Measurements from ENCODE around the gene ABLIM2.

The ABLIM2 gene

DNA sequence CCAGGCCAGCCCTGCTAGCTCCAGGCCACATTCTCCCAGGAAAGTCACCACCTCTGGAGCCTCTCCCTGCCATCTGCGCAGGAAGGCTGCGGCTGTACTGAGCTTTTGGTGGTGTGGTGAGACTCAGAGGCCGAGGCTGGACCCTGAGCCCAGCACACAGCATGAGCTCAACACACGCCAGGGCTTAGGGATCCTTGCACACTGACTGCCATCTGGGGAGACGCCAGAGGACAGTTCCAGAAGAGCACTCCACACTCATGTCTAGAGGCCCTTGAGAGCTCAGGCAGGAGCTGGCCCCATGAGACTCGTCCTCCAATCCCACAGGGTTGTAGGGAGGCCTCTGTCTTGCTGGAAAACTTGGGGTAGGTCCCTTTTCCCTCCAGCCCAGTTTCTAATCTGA is 40.6 kb downstream of the ABLIM2 start:
- no peak for DNase-seq

DNA sequence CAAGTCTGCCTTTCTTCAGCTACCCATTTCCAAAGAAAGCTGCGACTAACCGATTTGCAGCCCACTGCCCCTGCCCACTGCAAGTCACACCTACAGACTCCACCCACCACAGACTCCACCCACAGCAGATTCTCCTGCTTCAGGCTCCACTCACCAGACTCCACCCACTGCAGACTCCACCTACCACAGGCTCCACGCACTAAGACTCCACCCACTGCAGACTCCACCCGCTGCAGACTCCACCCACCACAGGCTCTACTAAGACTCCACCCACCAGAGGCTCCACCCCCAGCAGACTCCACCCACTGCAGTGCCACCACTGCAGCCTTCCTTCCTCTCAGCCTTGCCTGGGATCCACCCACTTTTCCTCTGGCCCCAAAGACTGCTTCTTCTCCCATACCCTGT is 41.3 kb downstream of the ABLIM2 start:
- DNase-seq: no peak

DNA sequence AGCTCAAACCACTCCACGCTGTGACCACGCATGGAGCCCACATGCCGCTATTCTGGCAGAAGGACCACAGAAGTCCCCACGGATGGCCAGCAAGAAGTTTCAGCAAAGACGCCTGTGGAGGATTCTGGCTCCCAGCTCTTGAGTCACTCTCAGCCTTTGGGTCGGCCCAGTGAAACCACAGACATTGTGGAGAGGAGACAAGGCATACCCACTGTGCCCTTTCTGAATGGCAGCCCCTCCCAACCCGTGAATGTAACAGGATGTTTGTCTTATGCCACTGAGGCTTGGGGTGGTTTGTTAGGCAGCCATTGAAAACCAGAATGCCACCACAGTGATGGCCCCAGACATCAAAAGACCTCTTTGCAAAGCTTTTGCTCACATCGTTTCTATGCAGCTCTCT is 42.7 kb downstream of the ABLIM2 start:
- no peak for DNase-seq

DNA sequence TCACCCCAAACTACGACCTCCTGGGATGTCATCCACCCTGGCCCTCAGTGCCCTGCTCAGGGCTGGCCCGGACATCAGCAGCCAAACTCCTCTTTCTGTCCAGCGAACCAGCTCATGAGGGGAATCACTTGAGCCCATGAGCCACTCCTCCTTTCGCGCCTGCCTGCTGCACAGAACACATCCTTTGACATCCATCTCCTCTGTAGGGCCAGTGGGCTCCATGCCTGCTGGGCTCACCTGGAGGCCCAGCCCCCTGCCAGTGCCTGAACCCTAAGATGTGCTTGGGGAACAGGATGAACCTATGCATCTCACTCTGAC is 43.5 kb downstream of the ABLIM2 start:
- DNase-seq: no peak

DNA sequence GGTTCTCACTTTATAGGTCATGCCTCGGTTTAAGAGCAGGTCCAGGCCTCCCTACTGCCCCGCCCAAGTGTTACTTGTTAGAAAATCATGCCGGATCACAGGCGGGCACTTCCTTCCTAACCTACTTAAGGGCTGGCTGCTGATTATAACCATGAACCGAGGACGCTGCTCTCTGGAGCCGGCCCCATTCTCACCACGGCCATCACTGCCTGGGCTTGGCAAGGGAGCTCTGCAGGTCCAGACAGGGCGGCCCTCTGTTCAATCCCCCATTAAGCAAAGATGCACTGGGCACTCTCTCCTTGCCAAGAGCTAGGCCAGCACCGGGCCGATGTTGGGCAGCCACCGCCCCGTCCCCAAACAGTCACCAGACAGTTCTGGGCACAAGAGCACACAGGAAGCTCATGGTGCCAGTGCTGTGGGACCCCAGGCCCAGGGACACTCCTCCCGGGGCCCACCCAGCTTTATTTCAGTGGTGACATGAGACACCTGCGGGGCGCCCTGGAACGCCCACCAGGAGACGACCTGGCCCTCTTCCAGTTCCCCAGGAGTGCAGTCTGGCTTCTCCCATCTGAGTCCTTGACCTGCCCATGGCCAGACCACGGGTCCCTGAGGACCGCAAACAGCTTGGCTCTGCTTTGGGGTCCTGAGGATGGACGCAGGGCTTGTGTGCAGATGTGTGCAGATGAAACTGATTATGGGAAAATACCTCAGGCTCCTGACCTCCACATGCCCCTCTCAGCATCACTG is 44.0 kb downstream of the ABLIM2 start:
- DNase-seq: no peak

DNA sequence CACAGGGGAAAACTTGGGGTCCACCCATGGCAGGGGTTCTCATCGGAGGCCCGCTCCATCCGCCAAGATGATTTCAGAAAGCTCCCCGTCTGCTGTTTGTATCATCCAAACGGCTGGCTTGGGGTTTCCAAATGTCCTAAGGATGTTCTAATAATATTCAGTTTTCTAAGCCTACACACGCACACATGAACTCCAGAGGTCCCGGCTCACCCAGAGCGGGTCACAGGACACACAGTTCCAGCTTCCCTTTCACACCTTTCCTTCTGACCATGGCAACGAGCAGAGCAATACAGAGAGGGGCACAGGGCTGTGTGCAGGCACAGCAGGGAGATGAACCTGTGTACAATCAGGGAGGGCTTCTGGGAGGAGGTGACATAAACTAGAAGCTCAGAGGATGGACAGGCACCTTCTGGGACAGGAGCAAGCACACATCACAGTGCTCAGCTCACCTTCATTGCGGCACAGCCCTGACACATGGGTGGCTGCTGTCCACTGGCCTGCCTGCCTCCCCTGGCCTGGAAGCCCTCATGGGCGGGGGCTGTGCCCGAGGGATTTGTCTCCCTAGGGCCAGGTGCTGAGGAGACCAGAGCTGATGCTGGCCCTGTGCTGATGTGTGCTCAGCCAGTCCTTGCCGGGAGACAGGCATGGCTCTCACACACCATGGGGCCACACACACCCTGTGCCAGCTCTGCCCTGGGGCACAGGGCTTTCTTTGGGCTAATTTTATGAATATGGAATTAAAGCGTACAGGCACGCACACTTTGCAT is 44.8 kb downstream of the ABLIM2 start:
- DNase-seq: no peak

DNA sequence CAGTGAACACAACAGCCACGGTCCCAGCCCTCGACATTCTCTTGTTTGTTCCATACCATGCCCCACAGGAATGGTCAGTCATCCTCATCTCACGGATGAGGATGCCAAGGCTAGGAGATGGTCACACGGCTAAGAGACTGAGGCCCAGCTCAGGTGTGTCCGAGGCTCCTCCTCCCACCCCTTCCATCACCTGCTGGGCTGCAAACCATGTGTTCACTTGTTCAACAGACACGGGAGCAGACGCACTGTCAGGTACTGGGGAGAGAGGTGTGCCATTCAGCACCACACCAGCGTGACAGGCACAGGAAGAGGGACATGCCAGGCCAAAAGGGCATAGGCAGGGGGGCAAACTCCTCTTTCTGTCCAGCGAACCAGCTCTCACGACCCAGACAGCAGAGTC is 45.9 kb downstream of the ABLIM2 start:
- no peak for DNase-seq

DNA sequence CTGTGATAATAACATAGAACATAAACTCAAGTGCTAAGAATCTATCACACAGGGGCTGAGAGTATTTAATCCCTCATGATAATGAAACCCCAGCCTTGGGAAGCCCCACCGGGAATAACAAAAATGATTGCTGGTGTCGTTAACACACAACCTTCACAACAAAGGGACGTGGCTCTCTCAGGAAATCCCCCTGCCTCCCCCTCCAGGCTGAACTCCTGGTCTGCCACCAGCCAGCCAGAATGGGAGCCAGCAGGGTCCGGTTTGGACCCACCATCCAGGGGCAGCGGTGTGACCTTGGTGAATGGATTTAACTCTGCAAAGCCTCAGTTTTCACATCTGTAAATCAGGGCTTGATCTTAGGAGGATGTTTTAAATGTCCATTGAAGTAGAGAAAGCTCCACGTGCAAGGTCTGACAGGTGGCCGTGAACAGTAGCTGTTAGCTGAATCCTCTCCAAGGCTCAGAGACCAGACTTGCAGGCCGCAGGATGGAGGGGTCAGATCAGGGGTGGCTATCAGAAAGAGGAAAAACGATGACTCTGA is 46.5 kb downstream of the ABLIM2 start:
- DNase-seq: no peak

DNA sequence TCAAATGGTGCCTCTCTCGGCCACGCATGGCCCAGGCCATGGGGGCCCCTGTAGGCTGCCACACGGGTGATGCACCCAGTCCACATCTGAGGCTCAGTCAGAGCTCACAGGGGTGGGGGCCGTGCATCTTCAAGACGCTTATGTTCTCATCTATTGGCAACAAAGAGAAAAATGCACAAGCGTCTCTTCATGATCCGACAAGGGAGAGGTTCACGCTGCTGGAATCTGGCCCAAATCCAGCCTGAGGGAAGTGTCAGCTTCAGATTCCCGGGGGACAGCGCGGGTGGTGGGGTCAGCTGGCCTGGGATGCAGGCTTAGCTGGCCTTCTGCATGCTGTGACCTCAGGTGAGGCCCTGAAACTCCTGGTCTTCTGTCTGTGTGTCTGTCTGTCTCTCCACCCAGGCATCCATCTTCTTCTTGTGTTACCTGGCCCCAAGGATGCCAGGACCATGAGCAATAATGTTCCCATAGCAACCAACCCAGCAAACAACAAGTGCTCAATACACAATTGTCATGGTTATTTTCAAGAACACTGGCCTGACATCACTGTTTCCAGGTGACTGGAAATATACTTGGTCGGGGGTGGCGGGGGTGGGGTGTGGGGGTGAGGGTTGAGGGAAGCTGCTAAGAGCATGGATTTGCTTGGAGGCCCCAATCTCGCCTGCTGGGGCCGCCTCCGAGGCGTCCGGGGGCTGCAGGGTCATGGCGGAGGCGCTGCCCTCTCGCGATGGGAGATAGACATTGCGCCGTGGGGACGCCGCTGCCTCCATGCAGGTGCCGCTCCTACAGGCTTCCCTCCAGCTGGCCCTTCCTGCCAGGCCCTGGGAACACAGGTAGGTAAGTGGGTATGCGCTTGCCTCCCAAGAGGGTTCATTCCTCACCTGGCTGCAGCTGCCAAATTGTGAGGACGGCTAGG is 48.3 kb downstream of the ABLIM2 start:
- DNase-seq: no peak

DNA sequence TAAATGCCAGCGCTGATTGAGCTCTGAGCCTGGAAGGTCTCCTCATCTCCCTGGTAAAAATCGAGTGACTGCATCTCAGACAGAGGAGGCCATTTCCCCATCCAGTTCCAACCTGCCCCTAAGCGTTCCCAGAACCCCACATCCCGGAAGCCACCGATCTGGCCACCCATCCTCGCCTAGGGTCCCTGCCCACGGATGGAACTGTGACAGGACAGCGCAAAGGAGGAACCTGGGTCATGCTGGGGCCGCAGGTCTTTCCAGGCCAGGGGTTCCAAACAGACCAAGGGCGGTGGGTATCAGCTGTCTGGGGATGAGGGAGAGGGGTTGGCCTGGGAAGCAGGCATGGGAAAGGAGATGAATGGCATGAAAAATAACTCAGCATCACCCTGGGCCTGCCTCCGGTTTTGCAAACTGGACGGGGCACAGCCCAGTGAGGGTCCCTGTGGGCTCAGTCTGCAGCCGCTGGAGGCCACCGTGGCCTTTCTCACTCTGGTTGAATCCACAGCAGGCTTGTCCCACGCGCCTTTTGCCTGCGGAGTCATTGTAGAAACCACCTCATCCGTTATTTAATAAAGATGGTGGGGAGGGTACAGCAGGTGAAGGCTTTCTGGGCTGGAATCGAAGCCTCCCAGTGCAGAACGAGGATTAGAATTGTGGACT is 49.1 kb downstream of the ABLIM2 start:
- DNase-seq: no peak

DNA sequence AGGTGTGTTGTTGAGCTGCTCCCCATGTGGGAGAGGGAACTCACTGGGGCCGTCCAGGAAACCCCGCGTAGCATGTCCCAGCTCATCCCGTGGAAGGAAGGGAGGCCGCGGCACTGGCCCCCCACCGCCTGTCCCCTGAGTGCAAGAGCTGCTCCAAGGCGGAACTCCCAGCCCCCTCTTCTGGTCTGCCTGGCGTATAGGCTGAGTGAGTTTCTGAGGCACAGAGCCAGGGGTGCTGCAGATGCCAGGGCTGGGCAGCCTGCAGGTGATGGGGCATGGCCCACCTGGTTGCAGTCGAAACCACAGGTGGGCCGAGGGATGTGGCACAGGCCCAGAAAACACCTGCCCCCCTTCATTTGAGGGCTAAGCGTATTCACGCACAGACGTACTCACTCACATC is 49.6 kb downstream of the ABLIM2 start:
- no peak for DNase-seq

DNA sequence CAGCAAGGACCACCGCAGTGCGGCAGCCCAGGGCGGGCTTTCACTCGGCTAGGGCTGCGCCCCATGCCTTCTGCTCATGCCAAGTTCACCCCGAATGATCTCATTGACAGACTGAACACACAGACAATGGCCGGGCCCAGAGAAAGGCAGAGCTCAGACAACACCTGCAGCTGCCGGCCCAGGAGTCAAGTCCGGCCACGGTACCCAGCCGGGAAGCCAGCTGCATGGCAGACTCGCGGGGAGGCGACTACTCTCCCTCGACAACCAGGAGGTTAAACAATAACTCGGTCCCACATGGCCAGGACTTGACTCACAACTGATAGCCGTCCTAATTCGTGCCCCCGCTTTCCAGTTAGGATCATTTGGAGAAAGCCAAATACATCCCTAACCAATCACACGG is 50.4 kb downstream of the ABLIM2 start:
- no peak for DNase-seq

DNA sequence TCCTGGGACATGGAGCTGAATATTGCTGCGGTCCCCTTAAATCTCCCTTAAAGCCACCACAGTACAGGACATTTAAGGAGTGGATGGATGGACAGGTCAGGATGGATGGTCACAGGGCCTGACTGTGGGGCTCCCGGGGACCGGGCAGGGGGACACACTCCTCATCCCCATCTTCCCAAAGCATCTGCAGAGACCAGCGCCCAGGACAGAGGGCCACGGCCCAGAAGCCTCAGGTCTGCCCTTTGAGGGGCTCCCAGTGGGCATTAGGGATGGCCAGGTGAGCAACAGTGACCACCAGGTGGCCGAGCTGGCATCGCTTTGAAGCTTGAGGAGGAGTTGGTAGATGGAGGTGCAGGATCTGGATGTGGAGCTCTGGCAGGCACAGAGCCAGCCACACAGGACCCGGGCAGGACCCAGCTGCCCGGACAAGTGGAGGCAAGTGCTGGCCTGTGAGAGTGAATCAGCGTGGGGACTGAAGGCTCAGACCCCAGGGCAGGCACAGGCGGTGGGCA is 51.4 kb downstream of the ABLIM2 start:
- DNase-seq: no peak

DNA sequence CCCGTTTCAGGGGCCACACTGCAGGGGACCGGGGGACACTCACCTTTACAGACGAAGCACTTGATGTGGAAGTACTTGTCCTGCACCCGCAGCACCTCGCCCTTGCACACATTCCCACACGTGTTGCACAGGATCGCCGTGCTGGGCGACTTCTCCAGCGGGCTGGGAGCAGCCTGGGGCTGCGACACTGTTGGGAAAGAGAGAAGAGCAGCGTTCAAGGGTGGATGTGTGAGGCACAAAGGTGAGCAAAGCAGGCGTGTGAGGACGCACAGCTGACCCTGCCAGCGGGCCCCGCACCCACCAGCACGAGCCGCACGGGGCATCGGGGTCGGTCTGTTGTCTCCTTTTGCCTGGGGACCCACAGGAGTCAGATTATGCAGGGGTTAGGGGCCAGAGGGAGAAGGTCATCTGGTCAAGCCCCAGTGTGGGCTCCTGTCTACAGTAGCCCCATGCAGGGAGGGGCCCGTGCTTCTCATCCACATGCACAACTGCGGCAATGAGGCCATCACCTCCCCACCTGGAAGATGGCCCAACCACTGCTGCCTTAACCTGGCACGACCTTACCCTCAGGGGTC is 52.1 kb downstream of the ABLIM2 start:
- DNase-seq: no peak

DNA sequence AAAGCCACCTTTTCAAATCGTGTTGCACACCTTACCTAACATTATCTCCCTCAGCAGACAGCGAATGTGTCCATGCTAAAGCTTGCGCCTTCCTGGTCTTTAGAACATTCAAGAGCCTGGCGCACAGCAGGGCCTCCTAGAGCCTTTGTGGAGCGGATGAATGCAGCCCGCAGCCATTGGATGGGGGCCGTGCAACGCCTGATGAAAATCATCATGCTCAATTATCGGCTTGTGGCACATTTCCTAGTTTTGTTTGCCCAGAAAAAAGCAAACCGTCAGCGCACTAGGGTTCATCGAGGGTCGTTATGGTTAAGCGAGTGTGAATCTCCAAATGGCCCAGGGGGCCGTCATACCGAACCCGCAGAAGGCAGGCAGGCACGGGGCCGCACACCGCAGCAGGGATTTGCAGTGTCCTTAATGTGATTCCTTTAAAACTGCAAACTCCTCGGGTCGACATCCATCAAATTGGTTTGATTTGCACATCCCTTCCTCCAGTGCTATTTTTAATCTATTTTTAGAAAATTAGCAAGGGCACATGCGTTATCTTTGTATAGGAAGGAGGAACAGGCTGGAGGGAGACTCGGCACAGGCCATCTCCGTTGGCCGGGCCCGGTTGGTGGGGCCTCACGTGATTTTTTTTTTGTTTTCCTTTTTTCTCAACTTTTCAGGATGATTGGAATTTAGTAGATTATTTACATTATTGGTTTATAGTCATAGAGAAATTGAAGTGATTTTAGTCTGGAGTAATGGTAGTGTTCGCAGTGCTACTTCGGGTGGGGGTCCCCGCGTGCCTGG is 53.1 kb downstream of the ABLIM2 start:
- DNase-seq: no peak

DNA sequence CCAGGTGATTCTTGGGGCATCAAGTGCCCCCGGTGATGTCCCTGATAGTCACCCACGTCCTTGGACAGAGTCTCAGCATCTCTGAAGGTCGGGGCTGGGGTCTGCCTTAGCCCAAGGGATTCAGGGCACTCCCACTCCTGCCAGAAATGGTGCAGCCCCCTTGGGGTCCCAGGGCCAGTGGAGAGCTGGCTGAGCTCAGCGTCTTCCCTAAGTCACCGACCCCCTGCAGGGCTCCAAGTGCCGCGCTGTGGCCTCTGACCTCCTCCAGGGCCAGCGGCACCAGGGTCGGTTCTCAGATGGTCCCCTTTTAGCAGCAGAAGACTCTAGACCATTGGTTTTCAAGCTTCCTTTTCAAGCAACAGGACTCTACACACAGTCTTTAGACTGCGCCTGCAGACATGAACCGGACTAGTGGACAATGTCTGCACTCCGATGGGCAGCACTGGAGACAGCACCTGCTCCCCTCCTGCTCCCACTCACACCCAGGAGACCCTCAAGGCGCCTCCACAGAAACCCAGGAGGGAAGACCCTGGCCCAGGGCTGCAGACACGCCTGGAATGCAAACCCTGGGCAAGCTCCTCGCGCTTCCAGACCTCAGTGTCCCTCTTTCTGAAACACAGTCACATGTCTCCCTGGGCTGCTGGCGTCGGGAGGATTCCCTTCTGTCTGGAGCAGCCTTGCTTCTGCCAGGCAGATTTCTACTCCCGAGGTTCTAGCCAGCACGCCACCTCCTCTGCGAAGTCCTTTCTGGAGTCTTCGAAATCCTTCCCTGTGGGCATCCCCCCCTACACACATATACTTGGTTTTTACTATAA is 53.9 kb downstream of the ABLIM2 start:
- no peak for DNase-seq

DNA sequence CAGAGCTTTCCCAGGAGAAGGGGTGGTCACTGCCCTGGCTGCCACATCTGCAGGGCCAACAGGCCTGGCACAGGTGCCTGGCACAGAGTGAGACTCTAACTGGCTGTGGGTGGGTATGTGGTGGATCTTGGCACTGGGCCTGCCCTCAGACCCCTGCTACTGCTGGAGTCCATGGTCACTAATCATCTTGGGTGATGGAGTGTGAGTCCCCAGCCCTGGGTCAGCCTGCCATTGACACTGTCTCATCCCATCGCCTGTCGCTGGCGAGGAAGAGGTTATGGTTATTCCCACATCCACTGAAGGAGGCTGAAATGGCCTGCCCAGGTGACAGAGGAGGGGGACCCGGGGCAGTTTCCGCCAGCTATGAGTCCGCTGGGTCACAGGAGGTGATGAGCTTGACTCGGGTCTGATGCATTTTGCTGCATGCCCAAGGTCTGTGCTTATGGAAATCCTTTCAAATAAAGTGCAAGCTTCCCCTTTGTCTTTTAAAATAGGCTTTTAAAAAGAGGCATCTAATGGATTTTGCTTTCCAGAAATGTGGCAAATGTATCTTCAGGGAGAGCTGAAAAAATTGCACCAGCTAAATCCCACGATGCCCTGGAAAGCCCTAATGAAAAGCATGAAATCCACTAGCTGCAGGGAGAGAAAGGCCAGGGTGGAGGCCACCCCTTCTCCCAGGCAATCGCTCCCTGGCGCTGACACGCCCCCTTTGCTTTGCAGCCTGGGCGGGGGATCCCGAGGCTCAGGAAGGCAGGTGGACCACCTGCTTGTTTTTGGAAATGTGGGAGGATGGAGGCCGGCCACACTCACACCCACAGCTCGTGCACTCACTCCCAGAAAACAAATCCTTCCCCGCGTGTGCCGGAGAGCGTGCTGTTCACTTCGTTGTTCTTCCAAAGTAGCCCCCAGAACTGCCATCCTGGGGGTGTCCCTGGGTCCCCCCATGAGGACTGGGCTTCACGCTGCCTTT is 54.9 kb downstream of the ABLIM2 start:
- no peak for DNase-seq

DNA sequence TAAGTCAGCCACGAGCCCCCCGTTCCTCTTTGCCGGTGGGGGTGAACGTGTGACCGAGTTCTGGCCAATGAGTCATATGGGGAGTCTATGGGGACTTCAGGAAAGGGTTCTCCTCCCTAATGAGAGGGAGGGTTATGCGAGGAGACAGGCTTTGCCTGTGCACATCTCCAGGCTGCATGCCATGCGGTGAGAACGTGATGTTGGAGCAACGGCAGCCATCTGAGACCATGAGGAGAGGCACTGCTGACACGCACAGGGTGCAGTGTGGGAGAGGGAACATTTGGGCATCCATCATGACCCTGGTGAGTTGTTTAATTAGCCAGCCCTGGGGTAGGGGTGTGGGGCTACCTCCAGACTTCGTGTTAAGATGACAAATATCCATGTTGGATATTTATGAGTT is 55.8 kb downstream of the ABLIM2 start:
- DNase-seq: no peak

DNA sequence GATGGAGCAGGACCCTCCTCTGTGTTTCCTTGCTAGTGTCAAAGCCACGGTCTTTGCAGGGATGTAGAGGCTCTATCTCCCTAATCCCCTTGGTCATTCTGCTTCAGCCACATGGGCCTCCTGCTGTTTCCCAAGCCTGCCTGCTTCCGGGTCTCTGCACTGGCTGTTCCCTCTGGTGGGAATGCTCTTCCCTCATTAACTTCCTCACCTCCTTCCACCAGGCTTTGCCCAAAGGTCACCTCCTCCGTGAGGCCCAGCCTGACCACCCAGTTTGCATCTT is 56.6 kb downstream of the ABLIM2 start:
- no peak for DNase-seq

Measured in effector CD4-positive, alpha-beta T cell (primary cell).